ENCODE results near the gene ABCD1.
"Not testable (repeated sequence)": the region's sequence is repeated elsewhere in the genome, so short reads cannot be mapped to it uniquely, and the experiment has no call there.

The ABCD1 gene

DNA sequence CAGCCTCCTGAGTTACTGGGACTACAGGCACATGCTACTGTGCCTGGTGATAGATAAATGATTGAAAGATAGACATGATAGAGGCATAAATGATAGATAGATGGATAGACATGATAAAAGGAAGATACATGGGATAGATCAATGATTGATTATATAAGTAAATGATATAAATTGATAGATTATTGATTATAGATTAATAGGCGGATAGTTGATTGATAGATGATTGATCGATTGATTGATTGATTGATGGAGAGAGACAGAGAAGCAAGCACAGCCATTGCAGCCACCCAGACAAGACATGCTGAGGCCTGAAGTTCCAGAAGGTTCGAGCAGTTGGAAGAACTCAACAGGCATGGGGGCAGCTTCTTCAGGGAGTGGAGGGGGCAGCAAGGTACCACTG is 21.7 kb downstream of the ABCD1 start:
- no peak for DNase-seq (ENCODE audit: extremely low read depth, insufficient read length)
- H3K36me3 ChIP-seq (ENCODE audit: control insufficient read depth, insufficient read depth, low read length), result no peaks in the 10 kb centered on the region
- H3K4me3 ChIP-seq (replicated peaks; ENCODE audit: low read depth, low read length), result no peak overlapping the region
- TF ChIP-seq, protein P1, sequence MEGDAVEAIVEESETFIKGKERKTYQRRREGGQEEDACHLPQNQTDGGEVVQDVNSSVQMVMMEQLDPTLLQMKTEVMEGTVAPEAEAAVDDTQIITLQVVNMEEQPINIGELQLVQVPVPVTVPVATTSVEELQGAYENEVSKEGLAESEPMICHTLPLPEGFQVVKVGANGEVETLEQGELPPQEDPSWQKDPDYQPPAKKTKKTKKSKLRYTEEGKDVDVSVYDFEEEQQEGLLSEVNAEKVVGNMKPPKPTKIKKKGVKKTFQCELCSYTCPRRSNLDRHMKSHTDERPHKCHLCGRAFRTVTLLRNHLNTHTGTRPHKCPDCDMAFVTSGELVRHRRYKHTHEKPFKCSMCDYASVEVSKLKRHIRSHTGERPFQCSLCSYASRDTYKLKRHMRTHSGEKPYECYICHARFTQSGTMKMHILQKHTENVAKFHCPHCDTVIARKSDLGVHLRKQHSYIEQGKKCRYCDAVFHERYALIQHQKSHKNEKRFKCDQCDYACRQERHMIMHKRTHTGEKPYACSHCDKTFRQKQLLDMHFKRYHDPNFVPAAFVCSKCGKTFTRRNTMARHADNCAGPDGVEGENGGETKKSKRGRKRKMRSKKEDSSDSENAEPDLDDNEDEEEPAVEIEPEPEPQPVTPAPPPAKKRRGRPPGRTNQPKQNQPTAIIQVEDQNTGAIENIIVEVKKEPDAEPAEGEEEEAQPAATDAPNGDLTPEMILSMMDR (IDR thresholded peaks at IDR 0.05; ENCODE audit: insufficient read depth, low read length, poor library complexity, severe bottlenecking), result no peak
- no peaks in the 10 kb centered on the region for H3K27me3 ChIP-seq (replicated peaks; ENCODE audit: control insufficient read depth, insufficient read depth, low read length)

DNA sequence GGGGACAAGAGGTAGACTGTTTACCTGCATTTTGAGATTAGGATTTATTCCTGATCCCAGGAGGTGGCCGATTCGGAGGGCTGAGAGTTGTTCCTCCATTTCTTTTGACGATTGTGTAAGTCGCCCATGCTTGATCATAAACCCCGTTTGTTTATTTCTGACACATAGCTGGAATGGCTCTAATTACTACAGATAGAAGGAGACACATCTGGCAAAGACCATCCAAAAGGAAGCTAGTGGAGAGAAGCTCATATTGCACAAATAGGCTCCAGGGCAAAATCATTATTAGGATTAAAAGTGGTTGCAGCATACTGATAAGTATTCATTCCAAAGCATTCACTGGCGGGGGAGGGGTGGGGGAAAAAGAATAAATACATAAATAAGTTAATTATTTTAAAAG is 22.3 kb downstream of the ABCD1 start:
- H3K27me3 ChIP-seq (replicated peaks; ENCODE audit: control insufficient read depth, insufficient read depth, low read length); DNase-seq (ENCODE audit: extremely low read depth, insufficient read length); H3K4me3 ChIP-seq (replicated peaks; ENCODE audit: low read depth, low read length); H3K36me3 ChIP-seq (ENCODE audit: control insufficient read depth, insufficient read depth, low read length): not testable (repeated sequence)

DNA sequence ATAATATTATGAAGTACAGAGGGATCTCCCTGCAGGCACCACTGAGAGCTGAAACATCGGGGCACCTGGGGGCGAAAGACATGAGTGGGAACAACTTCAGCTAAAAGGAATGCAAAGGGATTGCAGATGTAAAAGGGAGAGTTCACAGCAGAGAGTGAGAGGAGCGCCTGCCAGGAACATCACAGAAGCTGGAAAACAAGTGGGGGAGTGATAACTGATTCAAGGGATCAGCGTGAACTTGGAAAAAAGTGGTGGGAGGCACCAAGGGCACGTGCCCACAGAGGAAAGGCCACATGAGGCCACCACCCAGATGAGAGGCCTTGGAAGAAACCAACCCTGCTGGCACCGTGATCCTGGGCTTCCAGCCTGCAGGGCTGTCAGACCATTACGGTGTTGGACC is 24.4 kb downstream of the ABCD1 start:
- not testable (repeated sequence) for DNase-seq (ENCODE audit: extremely low read depth, insufficient read length); H3K27me3 ChIP-seq (replicated peaks; ENCODE audit: control insufficient read depth, insufficient read depth, low read length); H3K36me3 ChIP-seq (ENCODE audit: control insufficient read depth, insufficient read depth, low read length); H3K4me3 ChIP-seq (replicated peaks; ENCODE audit: low read depth, low read length)

DNA sequence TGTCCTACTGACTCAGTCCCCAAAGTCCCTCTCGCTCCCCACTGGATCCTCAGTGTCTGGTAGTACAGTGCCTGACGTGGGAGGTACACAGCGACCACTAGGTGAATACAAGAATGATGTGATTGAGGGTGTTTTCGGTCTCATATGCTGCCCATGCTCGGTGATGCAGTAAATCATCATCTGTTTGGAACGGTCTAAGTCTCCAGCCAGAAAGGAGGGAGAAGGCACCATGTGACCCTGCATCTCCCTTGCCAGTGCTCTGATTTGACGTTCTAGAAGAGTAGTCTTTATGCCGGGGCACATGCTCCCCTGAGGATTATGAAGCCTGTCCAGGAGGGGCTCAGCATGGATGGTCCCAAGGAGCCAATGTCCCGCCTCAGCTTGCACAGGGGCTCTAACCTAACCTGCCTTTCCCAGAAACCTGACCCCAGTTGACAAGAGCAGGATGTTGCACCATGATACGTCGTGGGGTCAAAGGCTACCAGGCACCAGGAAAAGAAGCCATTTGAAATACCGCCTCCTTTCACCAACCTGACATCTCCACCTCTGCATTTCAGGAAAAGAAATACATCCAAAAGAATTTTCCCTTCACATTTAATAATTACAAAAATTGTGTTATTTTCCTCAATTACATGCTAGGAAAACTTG is 25.6 kb downstream of the ABCD1 start:
- no peak for DNase-seq (ENCODE audit: extremely low read depth, insufficient read length)
- H3K27me3 ChIP-seq (replicated peaks; ENCODE audit: control insufficient read depth, insufficient read depth, low read length), result no peaks in the 10 kb centered on the region
- no peak overlapping the region for H3K4me3 ChIP-seq (replicated peaks; ENCODE audit: low read depth, low read length)
- TF ChIP-seq, protein P1 (IDR thresholded peaks at IDR 0.05; ENCODE audit: insufficient read depth, low read length, poor library complexity, severe bottlenecking), result no peak
- H3K36me3 ChIP-seq (ENCODE audit: control insufficient read depth, insufficient read depth, low read length), result no peaks in the 10 kb centered on the region

DNA sequence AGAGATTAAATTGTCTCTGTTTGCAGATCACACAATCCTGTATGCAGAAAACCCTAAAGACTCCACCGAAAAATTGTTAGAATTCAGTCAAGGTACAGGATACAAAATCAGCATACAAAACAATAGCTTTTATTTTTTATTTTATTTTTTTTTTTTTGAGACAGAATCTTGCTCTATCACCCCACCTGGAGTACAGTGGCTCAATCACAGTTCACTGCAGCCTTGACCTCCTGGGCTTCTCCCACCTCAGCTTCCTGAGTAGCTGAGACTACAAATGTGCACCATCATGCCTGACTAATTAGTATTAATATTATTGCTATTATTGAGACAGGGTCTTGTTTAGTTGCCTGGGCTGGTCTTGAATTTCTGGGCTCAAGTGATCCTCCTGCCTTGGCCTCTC is 30.5 kb downstream of the ABCD1 start:
- TF ChIP-seq, protein P1 (IDR thresholded peaks at IDR 0.05; ENCODE audit: insufficient read depth, low read length, poor library complexity, severe bottlenecking), result no peak
- DNase-seq (ENCODE audit: extremely low read depth, insufficient read length), result no peak
- H3K27me3 ChIP-seq (replicated peaks; ENCODE audit: control insufficient read depth, insufficient read depth, low read length), result no peaks in the 10 kb centered on the region

DNA sequence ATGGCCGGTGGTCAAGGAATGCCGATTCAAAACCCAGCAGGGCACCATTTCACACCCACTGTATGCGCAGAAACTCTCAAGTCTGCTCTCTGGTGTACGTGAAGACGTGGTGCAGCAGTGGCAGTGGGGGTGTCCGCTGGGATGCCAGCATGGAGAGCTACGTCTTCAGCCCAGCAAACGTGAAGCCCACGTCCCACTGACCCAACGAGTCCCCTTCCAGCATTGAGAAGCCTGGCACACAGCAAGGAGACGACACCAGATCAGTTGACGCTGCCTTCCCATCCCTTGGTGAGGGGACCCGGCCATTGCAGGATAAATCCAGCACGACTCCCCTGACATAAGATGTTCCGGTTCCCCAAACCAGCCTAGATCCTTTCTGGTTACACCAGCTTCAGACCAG is 37.2 kb downstream of the ABCD1 start:
- no peak for DNase-seq (ENCODE audit: extremely low read depth, insufficient read length)
- Histone ChIP-seq H3K36me3 (ENCODE audit: control insufficient read depth, insufficient read depth, low read length) (no peaks in the 10 kb centered on the region), H3K27me3 (replicated peaks; ENCODE audit: control insufficient read depth, insufficient read depth, low read length) (no peaks in the 10 kb centered on the region), H3K4me3 (replicated peaks; ENCODE audit: low read depth, low read length) (no peak overlapping the region)
- TF ChIP-seq, protein P1 (IDR thresholded peaks at IDR 0.05; ENCODE audit: insufficient read depth, low read length, poor library complexity, severe bottlenecking), result no peak

More for the DNA sequence above, 30.5 kb downstream of the ABCD1 start:
- H3K4me3 ChIP-seq (replicated peaks; ENCODE audit: low read depth, low read length), result no peak overlapping the region
- no peaks in the 10 kb centered on the region for H3K36me3 ChIP-seq (ENCODE audit: control insufficient read depth, insufficient read depth, low read length)

DNA sequence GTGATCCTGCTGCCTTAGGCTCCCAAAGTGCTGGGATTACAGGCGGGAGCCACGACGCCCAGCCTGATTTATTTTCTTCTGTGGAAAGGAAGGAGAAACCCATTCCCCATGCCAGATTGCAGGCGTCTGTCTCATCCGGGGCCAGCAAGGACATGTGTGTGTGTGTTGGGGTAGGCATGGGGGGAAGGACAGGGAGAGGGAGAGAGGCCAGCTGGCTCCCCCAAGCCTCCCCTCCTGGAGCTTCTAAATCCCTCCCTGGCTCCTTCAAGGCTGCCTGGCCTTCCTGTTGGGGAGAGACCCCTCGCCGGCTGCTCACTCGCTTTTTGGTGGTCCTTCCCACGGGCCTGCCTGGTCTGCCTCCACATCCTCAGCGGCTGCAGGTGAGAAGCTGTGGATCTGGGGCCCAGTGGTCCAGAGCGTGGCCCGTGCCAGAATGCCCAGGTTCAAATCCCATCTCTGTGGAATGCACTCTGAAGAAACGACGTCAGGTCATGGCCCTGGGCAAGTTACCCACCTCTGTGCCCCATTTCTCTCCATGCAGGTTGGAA is 38.0 kb downstream of the ABCD1 start:
- no peak for DNase-seq (ENCODE audit: extremely low read depth, insufficient read length)
- no peaks in the 10 kb centered on the region for H3K27me3 ChIP-seq (replicated peaks; ENCODE audit: control insufficient read depth, insufficient read depth, low read length)
- TF ChIP-seq, protein P1 (IDR thresholded peaks at IDR 0.05; ENCODE audit: insufficient read depth, low read length, poor library complexity, severe bottlenecking), result no peak
- no peak overlapping the region for H3K4me3 ChIP-seq (replicated peaks; ENCODE audit: low read depth, low read length)
- no peaks in the 10 kb centered on the region for H3K36me3 ChIP-seq (ENCODE audit: control insufficient read depth, insufficient read depth, low read length)
